Measurements from ENCODE around the gene ANKRD37.

GRCh38 chr4:185421366-185422124 lies 24.9 kb downstream of the ANKRD37 start:
- TF ChIP-seq CTCF (conservative IDR thresholded peaks at IDR 0.05) (no peak), ZFX (IDR thresholded peaks at IDR 0.05) (no peak)
